NCI-H748 (cell line): Measurements from ENCODE around the gene FAM72A.
"Not testable (repeated sequence)": the region's sequence is repeated elsewhere in the genome, so short reads cannot be mapped to it uniquely, and the experiment has no call there.

Source experiments
- DNase-seq: peaks from one replicate; lab custom pipeline; 2025; ENCODE audit not compliant: unreplicated experiment; lab: John Stamatoyannopoulos, UW

The FAM72A gene

GRCh38 chr1:206215600-206216392, 13.2 kb upstream of the FAM72A start:
- DNase-seq, result not testable (repeated sequence)

DNA sequence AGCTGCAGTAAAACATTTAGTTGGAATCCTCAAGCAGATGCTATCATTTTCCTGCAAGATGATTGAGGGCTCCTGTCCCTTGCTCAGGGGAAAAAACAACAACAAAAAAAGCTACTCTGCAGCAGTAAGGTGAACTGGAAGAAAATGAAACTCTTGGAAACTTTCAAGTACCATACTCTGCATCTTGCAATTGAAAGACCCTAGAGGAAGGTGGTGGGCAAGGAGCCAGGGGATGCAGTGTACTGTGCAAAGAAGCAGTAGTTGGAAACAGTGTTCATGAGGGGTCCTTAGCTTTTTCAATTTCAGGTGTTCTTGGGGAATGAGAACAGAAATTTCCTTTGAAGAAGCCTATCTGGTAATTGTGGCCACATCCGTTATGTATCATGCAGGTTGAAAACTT, 8.2 kb upstream of the FAM72A start:
- DNase-seq, result not testable (repeated sequence)

- DNase-seq, result not testable (repeated sequence)
These were observed 2.9 kb upstream of the FAM72A start for GRCh38 chr1:206205569-206205968.

- not testable (repeated sequence) for DNase-seq
These were observed 2.2 kb upstream of the FAM72A start for GRCh38 chr1:206204871-206205270.

DNA sequence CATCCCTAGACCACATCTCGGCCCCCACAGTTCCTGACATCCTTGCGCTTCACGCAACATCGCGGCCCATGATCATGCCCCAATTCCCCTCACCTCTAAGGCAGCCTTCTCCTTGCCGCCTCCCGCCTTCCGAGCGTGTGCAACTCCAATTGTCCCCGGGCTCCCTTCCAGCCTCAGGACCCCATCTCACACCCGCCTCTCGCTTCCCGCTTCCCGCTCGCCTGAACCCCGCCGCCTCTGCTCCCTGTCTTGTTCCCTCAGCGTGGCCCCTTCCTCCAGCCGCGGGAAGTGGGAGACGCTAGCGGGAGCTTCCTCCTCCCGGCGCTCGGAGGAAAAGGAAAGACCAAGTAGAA, 1.5 kb upstream of the FAM72A start:
- not testable (repeated sequence) for DNase-seq

GRCh38 chr1:206203364-206204158, 922 bp upstream of the FAM72A start, which contains the start of gene SRGAP2:
TSS of gene SRGAP2 (plus strand) at chr1:206203541. CDS start at chr1:206205971, 2,430 bp downstream.
- DNase-seq, result peak; percentile 42

- not testable (repeated sequence) for DNase-seq
These were observed 5.8 kb downstream of the FAM72A start for GRCh38 chr1:206196748-206197424.

GRCh38 chr1:206195182-206195581, 7.5 kb downstream of the FAM72A start:
- not testable (repeated sequence) for DNase-seq

DNA sequence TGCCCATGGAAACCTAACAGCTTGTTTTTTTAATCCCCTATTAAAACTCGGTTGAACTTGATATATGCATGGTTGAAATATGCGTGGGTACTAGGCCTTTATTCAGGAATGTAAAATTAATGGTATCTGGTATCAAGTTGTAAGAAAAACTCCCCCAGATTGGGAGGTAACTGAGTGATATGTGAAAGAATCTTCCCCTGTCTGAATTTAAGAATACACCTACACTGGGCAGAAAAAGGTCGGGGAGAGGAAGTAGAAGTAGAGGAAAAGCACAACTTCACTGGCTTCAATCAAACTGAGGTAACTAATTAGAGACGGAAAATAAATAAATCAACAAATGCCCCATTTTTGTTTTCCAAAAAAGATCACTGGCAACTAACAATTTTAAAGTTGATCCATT, 15.8 kb downstream of the FAM72A start:
- DNase-seq, result not testable (repeated sequence)

GRCh38 chr1:206185778-206186177, 16.9 kb downstream of the FAM72A start:
- not testable (repeated sequence) for DNase-seq

GRCh38 chr1:206183788-206184187, 18.9 kb downstream of the FAM72A start:
- DNase-seq, result not testable (repeated sequence)

- not testable (repeated sequence) for DNase-seq
These were observed 20.0 kb downstream of the FAM72A start for GRCh38 chr1:206182368-206183317.

DNA sequence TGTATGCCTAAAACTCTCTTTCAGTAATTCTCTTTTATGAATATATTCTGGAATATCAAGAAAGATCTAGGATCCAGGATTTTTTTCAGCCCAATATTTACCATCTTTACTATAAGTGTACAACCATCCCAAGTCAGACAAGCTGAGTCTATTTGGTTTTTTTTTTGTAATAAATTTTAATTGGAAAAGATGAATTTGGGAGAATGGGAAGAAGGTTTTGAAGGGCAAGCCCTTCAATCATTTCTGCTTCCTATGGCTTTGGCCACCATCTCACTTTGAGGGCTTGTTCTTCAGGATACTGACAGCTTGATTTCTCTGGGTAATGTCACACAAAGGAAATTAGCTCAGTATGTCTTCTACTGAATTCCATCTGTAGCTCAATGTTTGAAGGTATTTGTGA, 23.0 kb downstream of the FAM72A start:
- not testable (repeated sequence) for DNase-seq

GRCh38 chr1:206178061-206178989, 24.3 kb downstream of the FAM72A start:
- DNase-seq, result not testable (repeated sequence)

DNA sequence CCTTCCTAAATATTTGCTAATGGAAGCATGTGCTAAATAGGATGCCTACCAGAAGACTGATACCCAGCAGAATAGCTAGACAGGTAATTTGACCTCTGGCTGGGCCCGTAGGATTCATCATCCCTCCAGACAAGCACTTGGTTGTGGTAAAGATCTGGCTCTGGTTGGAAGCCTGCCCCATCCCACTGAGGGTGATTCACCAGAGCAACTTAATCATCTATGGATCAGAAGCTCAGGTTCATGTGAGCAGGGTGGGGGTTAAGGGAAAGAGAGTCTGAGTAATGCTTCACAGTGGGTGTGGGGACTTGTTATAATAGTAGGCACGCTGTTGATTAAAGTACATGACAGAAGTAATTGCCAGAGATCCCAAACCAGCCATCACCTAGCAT, 26.5 kb downstream of the FAM72A start:
- DNase-seq, result not testable (repeated sequence)

- not testable (repeated sequence) for DNase-seq
These were observed 27.1 kb downstream of the FAM72A start for GRCh38 chr1:206175459-206176113.

- not testable (repeated sequence) for DNase-seq
These were observed 28.3 kb downstream of the FAM72A start for GRCh38 chr1:206174182-206174868.

DNA sequence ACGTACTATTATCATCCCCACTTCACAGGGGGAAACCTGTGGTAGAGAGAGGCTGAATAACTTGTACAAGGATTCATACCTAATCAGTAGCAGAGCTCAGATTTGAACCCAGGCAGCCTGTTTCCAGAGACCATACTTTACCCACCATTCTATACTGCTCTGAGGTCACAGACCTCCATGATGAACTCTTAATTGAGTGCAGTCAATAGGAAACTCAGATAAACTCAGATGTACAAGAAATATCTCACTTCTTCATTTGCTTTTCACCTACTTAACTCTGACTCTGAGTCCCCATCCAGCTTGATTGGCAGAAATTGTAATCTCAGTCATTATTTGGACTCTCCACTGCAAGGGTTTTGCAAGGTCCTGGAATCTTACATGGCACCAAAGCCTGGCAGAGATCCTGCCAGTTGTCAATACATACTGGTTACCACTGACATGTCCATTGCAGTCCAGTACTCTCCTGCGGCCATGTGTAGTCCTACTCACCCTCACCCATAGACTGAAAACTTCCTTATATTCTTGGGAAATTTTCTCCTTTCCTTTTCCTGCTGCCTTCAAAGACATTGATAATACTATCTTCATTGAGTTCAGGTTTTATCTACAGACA, 29.4 kb downstream of the FAM72A start:
- not testable (repeated sequence) for DNase-seq
